Endometrial microvascular endothelial cells (primary cell): ENCODE measurements around the gene KRT77. TPM values are rescaled to one million over a fixed set of nuclear protein-coding genes. Genes with fewer than 3 reads are reported as not detected.
"Not testable (repeated sequence)": the region's sequence is repeated elsewhere in the genome, so short reads cannot be mapped to it uniquely, and the experiment has no call there.

Experiments
- in situ Hi-C: cut with HindIII; loops from 2 replicates; pipeline ENCODE4 v1.10.0; 2017; ENCODE audit warnings: low sequenced_read_pairs, low pct_unique_long_range_greater_than_20kb; ENCODE audit errors: inconsistent ontology term
- total RNA-seq: library from RNA; depleted of rRNA; stranded (reverse); fragments of >200 nt; gene quantifications from one replicate; pipeline ENCODE4 v1.2.3, GENCODE V29; 2015; ENCODE audit errors: inconsistent ontology term

The KRT77 gene
- total RNA-seq, 1 donor from 2014 or later = not detected

- in situ Hi-C loops = no loop called here
Observed at GRCh38 chr12:52682938-52683574, 20.3 kb downstream of the KRT77 start.

GRCh38 chr12:52682381-52682660 is 21.0 kb downstream of the KRT77 start:
- in situ Hi-C loops = no loop called here

GRCh38 chr12:52681526-52682380 is 21.6 kb downstream of the KRT77 start:
- in situ Hi-C loops = no loop called here

- in situ Hi-C loops = no loop called here
Observed at GRCh38 chr12:52680363-52680762, 23.0 kb downstream of the KRT77 start, which contains the start of gene KRT1. TSS of gene KRT1 (minus strand) at chr12:52680407. CDS start at chr12:52680348, 59 bp downstream.

- in situ Hi-C loops = no loop called here
Observed at GRCh38 chr12:52679875-52680274, 23.4 kb downstream of the KRT77 start.

GRCh38 chr12:52677671-52678070 is 25.7 kb downstream of the KRT77 start:
- in situ Hi-C loops = no loop called here

- in situ Hi-C loops = no loop called here
Observed at GRCh38 chr12:52677126-52677525, 26.2 kb downstream of the KRT77 start.

- in situ Hi-C loops = no loop called here
Observed at GRCh38 chr12:52676163-52676562, 27.2 kb downstream of the KRT77 start.

- in situ Hi-C loops = no loop called here
Observed at GRCh38 chr12:52675301-52675701, 28.0 kb downstream of the KRT77 start.

- in situ Hi-C loops = no loop called here
Observed at GRCh38 chr12:52674433-52674775, 28.9 kb downstream of the KRT77 start.

- in situ Hi-C loops = no loop called here
Observed at GRCh38 chr12:52673713-52674432, 29.5 kb downstream of the KRT77 start.

- in situ Hi-C loops = no loop called here
Observed at GRCh38 chr12:52673217-52673616, 30.1 kb downstream of the KRT77 start.

- in situ Hi-C loops = no loop called here
Observed at GRCh38 chr12:52672321-52672933, 30.9 kb downstream of the KRT77 start.

- in situ Hi-C loops = no loop called here
Observed at GRCh38 chr12:52670961-52671360, 32.4 kb downstream of the KRT77 start.

GRCh38 chr12:52670506-52670905 is 32.8 kb downstream of the KRT77 start:
- in situ Hi-C loops = no loop called here

GRCh38 chr12:52669941-52670340 is 33.4 kb downstream of the KRT77 start:
- in situ Hi-C loops = not testable (repeated sequence)

- in situ Hi-C loops = no loop called here
Observed at GRCh38 chr12:52669426-52669825, 33.9 kb downstream of the KRT77 start.

- in situ Hi-C loops = no loop called here
Observed at GRCh38 chr12:52667931-52668330, 35.4 kb downstream of the KRT77 start.

- in situ Hi-C loops = no loop called here
Observed at GRCh38 chr12:52667509-52667908, 35.8 kb downstream of the KRT77 start.

- in situ Hi-C loops = no loop called here
Observed at GRCh38 chr12:52666471-52666870, 36.9 kb downstream of the KRT77 start.
